GM19193 (cell line): ENCODE data around the gene ASTN2.

ENCODE experiments used
- POLR2A ChIP-seq: IDR thresholded peaks from 4 replicates; pipeline ENCODE4 v1.6.1; 2011; ENCODE audit not compliant: insufficient read depth, insufficient read length; ENCODE audit errors: extremely low read depth

The ASTN2 gene

DNA sequence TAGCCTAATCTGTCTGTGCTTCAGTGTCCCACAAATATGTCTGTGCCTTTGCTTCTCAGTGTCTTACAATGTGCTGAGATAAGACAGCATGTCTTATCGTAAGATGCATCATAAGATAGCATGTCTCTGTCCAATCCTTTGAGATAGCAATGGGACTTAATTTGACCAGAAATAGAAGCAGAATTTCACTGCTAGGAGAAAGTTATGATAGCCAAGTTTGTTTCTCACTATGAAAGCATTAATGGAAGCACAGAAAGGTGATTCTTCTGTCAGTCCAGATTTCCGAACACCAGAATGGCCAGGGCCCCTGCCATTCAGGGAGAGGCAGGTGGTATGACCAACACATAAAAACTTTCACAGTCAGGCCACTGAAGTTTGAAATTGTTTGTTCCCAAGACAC lies 616.3 kb downstream of the ASTN2 start:
- TF ChIP-seq POLR2A, result no peak

DNA sequence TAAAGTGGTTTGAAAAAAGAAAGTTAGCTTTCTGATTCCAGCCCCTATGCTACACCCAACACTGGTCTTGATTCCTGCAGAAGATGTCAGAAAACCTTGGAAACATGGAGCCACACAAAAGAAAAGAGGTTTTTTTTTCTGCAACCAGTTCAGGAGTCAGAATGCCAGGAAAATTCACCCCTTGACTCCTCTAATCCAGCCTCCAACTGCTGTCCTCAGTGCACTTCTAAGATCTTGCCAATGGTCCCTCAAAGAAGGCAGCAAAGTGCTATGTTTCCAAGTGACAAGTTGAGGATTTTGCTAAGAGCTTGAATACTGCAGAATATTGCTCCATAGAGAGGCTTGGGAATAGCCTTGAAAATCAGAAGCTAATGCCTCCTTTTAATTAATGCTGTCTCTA lies 617.6 kb downstream of the ASTN2 start:
- TF ChIP-seq POLR2A, result no peak

DNA sequence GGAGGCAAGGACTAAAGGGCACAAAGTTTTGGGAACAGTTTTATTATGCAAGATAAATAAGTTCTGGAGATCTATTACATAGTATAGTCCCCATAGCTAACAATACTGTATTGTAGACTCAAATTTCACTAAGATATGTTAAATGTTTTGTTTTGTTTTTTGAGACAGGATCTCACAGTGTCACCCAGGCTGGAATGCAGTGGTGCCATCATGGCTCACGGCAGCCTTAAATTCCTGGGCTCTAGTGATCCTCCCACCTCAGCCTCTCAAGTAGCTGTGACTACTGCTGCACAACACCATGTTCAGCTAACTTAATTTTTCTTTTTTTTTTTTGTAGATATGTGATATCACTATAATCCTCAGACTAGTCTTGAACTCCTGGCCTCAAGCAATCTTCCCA lies 618.2 kb downstream of the ASTN2 start:
- no peak for TF ChIP-seq POLR2A

DNA sequence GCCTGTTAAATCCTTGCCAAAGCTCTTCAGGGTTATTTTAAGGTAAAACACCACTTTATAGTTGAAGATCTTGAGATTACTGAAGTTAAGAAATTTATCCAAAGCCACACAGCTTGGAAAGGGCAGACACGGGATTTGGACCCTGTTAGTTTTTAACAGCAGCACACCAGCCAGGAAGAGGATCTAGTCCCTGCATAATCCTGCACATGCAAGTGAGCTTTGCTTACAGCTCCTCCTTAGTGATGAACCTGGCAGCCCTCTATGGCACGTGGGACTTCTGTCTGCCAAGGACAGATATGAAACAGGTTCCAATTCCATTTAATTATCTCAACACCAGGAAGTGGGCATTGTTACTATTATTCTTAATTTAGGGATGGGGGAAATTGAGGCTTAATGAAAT lies 619.0 kb downstream of the ASTN2 start:
- TF ChIP-seq POLR2A, result no peak

DNA sequence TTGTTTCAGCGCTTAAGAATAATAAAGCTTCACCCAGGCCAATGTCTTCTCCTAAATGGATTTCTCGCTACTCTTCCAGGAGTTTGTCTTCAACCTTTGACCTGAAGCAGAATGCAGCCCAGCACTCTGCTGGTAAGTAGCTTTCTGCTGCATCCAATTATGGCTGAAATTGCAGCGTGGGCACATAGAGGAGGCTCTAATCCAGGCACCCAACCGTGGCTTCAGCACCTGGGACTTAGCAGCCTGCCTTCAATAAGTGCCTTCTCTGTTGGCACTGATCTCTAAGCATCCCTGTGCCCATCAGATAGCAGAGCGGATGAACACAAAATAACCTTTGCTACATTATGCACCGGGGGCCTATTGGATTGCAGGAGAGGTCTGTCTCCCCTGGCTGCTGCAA lies 622.6 kb downstream of the ASTN2 start:
- no peak for TF ChIP-seq POLR2A

DNA sequence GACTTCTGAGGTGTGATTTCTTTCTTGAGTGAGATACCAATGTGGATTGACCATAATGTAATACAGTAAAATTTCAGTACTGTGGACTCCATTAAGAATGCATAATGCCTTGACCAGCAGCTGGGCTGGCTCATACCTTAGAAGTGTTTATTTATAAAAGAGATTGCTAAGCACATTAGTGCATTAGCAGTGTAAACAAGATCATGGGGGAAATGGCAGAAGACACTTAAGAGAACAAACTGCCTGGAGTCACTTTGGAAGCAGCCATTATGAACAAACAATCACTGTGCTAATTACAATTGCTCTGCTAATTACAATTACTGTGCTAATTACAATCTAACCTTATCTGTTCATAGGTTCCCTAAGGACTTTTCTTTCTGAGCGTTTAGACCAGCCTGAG lies 623.5 kb downstream of the ASTN2 start:
- no peak for TF ChIP-seq POLR2A

DNA sequence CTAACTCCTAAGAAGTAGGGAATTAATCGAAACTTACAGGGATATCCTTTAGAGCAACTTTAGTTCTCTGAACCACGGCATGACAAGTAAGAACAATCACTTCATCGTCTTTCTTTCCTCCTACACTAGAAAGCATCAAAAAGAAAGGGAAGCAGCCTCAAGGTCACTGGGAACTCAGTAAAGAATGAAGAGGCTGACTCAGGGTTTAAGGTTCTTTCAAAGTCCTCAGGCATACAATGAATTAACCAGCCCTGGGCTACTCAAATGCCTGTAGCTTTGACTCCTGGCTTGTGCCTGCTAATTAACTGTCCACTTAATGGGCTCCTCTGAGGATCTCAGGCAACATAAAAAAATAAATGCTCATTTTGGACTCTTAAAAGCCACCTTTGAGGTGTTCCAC lies 625.8 kb downstream of the ASTN2 start:
- no peak for TF ChIP-seq POLR2A

DNA sequence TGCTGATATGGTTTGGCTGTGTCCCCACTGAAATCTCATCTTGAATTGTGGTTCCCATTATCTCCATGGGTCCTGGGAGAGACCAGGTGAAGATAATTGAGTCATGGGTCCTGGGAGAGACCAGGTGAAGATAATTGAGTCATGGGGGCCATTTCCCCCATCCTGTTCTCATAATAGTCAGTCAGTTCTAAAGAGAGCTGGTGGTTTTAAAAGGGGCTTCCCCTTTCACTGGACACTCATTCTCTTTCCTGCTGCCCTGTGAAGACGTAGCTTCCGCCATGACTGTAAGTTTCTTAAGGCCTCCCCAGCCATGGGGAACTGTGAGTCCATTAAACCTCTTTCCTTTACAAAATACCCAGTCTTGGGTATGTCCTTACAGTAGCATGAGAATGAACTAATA lies 628.1 kb downstream of the ASTN2 start:
- TF ChIP-seq POLR2A, result no peak

DNA sequence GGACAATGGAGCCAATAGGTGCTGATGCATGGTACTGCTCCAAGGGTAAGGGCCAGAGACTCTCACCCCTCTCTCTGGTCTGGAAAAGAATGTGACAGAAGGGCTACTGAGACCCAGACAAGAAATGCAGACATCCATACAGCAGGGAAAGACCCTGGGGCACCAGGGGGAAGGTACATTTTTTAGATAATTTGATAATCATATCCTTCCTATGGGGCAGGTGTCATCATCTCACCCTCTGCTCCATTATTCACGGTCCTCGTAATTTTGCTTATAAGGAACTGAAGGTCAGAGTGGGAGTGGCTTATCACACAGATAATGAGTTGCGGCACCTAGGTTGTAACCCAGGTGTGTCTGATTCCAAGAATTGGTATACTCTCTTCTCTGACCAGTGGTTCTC lies 637.7 kb downstream of the ASTN2 start:
- TF ChIP-seq POLR2A, result no peak

DNA sequence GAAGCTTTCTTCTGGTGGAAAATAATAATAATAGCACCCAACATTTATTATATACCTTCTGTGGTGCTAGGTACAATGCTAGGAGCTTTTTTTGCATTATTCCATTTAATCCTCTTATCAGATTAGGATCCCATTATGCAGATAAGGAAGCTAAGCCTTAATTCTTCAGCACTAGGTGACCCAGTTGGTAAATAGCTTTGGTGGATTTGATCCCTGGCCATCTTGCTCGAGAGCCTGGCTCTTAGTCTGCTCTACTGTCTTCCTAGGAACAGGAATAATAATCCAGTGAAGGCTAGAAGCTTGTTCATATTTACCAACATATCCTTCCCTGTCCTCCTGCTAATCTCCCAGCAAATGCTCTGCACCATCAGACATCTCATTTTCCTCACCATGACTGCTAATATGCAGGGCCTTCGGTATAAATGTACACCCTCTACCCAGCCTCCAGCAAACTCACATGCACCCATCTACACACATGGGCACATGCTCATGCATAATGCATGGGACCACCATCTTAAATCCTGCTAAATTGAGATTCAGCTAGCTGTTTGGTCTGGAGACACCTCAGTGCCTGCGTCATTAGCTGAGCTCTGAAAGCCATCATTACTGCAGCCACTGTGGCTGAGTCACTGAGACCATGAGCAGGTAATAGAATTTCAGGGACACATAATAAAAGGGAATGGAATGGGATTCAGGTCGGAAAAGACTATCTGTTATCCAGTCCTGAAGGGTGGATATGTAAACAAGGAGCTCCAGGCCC lies 640.3 kb downstream of the ASTN2 start:
- TF ChIP-seq POLR2A, result no peak

DNA sequence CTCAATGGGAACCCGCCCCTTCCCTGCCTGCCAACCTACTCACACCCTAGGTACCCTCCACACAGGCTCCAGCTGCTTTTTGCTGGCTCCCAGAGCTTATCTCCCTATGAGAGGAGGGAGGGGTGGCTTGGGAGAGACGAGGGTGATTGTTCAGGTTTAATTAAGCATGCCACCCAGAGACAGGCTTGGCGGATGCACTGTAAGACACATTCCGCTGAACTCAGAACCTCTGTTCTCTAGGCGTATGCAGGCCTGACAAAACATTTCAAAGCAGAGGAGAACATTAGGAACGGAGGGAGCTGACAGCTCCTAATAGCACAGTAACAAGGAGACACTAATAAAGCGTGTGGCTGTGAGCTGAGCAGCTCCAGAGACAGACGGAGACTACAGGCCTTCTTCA lies 647.6 kb downstream of the ASTN2 start:
- no peak for TF ChIP-seq POLR2A

DNA sequence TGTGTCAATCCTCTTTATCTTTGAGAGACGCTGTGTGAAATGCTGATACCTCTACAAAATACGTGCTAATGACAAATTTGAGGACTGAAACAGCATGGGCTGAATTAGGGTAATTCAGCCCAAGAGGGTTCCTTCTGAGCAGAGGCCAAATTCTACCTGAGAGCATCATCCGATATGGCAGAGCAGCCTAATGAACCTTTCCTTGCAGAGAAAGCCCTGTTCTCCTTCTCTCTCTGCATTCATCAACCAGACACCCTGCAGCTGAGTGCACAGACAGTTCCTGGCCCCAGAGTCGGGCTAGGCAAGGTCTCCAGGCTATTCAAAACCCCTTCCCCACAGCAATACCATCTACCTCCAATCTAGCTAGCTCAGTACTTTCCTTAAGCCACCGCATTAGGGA lies 649.8 kb downstream of the ASTN2 start:
- TF ChIP-seq POLR2A, result no peak

DNA sequence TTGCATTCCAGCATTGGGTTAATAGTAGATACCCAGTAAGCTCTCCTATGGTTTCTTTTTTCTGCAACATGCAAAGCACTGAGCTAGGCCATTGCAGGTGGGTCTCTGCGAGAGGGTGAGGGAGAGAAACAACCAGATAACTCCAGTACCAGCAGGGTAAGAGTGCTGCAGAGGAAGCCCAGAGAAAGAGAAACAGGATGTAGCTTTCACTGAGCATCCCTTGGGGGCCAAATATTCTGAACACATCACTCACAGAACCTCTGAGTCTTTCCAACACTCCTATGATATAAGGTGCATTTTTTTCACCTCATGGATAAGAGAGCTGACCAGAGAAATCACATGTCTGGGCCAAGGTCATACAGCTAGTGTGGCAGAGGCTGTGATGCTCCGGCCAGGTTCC lies 651.1 kb downstream of the ASTN2 start:
- TF ChIP-seq POLR2A, result no peak

DNA sequence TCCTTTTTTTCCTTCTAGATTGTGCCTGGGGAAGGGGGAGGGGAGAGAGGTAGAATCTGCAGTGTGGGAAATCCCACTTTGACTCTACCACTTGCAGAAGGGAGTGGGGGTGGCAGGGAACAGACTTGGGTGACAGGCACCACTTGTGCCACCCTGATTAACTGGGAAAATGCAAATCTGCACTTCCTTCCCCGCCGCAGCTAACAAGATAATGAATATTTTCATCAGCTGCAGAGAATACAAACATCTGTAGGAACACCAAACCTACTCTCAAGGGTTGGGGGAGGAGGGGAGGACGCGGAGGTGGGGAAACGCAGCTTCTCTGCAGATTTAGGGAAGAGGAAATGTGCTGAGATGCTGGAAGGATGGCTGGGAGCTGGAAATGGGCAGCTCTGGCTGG lies 654.2 kb downstream of the ASTN2 start:
- no peak for TF ChIP-seq POLR2A

DNA sequence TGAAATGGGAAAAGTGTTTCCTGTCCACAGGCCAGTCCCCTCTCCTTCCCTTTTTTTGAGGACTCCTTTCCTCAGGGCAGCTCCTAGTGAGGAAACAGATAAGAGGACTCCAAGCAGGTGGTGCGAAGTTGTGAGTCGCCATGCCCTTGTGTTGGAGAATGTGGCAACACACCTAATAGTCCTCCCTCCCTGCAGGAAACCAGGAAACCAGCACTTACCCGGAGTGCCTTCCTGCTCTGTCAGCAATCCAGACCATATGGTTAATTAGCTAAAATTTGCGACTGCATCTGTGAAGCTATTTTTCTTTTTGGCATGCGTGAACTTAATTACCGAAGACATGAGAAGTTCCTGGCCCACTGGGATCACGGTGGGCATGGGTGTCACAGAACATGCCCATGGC lies 657.8 kb downstream of the ASTN2 start:
- TF ChIP-seq POLR2A, result no peak

DNA sequence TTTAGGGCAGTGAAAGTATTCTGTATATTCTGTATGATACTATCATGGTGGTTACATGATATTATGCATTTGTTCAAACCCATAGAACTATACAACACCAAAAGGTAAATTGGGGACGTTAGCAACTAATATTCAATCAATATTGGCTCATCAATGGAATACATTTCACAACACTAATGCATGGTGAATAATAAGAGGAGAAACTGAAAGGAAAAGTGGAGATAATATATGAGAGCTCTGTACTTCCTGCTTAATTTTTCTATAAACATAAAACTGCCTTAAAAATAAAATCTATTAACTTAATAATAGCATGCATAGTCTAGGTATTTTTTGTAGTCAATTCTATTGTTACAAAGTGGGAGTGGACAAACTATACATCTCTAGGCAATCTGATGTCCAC lies 661.5 kb downstream of the ASTN2 start:
- TF ChIP-seq POLR2A, result no peak

DNA sequence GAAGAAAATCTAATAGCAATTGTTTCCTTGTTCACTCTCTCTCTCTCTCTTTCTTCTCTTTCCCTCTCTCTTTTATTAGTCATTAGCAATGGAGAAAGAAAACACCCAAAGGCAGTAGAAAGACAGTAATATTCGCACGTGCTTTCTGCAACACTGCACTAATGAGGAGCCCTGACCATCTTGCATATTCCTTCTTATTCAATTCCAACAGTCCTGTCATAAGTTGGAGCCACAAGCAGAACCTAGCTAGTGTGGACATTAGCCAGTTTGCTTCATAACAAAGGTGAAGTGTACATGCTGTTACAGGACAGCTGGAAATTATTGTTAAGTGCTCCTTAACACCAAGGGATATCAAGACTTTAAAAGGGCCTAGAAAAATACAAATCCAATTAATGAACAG lies 664.3 kb downstream of the ASTN2 start:
- no peak for TF ChIP-seq POLR2A
